Regular cardiac myocyte (primary cell): ENCODE data around the gene MIPOL1. TPM values are rescaled to one million over a fixed set of nuclear protein-coding genes. Genes with fewer than 3 reads are reported as not detected.

Source experiments
- total RNA-seq: library from RNA; depleted of rRNA; stranded (reverse); fragments of >200 nt; gene quantifications from 2 replicates; pipeline ENCODE4 v1.2.3, GENCODE V29; 2014

Gene MIPOL1, protein sequence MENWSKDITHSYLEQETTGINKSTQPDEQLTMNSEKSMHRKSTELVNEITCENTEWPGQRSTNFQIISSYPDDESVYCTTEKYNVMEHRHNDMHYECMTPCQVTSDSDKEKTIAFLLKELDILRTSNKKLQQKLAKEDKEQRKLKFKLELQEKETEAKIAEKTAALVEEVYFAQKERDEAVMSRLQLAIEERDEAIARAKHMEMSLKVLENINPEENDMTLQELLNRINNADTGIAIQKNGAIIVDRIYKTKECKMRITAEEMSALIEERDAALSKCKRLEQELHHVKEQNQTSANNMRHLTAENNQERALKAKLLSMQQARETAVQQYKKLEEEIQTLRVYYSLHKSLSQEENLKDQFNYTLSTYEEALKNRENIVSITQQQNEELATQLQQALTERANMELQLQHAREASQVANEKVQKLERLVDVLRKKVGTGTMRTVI
- total RNA-seq, result 5.9 and 10.7 TPM in 2 replicates

DNA sequence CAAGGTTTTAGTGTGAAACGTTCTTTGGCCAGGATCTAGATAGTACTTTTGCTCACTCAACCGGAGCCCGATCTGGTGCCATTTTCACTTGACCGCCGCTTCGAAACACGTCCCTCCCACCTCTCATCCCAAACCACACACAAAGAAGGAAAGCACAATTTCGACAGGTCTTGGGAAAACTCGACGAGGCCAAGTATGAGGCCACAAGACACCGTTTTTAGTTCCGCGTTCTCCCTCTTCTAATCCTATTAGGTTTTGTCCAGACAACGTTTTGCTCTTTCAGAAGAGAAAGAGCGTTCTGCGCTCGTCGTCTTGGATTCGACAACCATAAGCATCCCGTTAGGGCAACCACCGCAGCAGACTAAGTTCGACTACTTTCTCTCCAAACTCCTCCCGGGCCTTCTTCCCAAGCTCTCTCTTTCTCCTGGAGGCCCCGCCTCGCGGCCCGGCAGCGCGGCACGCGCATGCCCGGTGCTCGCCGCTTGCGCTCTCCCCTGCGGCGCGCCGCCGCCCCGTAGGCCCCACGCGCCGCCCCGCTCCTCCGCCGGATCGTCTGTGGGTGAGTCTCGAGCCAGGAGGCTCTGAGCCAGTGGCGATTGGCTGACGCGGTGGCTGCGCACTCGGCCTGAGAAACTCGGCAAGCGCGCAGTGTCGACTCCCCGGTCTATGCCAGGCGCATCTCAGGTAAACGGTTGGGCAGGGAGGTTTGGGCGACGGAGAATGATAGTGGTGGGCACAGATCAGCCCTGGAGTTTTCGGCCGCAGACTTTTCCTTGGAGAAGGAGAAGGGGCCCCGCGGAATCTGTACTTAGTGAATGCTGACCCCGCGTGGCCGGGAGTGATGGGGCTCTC lies at the start of gene MIPOL1:
MIPOL1 (plus strand) TSS at position 517 of the 852 bp plus-strand sequence. CDS start 49,952 bp downstream, outside the sequence.

DNA sequence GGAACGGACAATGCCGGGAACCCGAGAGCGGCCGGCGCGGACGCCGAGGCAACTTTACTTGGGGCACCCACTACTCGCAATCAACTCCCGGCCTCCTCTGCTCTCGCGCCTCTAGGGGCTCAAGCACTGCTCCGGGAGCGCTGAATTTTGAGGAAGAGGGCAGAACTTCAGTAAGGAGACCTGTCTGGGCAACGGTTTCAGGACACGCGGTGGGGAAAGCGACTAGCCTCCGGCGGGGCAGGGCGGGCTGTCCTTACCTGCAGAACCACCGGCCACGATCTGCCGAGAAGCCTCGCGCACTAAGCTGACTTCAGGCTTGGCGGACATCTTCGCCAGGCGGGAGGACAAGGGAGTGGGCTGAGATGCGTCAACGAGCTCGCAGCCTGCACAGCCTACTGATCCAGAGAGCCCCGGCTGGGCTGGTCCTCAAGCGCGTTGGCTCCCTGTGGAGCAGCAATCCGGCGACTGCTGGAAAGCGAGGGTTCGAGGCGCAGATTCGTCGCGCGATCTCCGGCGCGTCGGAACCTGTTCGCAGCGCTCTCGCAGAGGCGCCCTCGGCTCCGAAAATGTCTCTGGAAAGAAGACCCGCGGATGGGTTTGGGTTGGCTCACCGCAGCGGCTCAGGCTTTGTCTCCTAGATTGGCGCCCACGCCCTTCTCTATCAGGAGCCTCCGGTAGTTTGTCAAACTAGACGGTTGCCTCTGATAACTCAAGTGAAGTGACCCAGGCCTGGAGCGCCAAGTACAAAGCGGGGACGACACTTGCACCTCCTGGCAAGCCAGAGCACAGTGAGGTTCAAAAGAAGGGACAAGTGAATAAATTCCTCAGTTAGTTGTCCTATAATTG lies 25.5 kb upstream of the MIPOL1 start, which contains the start of gene SLC25A21:
SLC25A21 (minus strand) TSS at position 583 of the 846 bp plus-strand sequence.

DNA sequence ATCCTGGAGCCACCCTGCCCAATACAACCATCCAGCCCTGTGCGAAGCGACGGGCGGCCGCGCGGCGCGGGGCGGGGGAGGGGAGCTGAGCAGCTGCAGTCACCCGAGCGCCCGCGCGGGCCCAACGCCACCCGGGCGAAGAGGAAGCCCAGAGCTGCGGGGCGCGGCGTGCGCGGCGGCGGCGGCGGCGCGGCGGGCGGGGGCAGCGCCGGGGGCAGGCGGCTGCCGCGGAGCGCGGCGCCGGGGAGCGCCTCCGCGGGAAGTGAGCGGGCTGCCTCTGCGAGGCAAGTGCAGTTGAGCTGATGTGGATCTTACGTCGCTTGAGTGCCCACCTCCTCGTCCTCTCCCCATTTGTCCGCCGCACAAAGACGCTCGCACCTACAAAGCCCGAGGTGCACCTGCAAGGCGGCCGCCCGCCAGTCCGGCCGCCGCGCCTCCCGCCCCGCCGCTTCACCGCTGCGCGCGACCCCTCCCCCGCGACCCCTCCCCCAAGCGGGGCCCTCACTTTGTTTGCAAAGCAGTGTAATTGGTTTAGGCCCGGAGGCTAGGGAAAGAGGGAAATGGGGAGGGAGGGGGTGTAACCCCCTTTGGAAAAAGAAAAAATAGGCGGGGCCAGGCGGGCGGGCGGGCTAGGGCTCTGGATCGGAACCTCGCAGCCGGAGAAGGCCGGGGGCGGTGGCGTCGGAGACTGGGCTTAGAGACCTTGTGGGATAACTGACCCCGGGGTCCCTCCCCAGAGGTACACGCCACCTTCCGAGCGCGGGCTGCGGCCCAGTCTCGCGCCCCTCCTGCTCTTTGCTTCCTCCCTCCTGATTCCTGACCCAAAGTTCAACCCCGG lies 397.5 kb downstream of the MIPOL1 start, which contains the start of the genes FOXA1 and TTC6:
FOXA1 (minus strand) TSS at position 279 of the 838 bp plus-strand sequence; CDS start at position 2, 277 bp downstream.
TTC6 (plus strand) TSS at position 659 of the 838 bp plus-strand sequence. CDS start 26,436 bp downstream, outside the sequence.

Other genes starting within 250 kb of the MIPOL1 start
- under 0.01 and 0.58 TPM in 2 replicates for gene SLC25A21, start 25.3 kb upstream of the MIPOL1 start, total RNA-seq